ENCODE results near the gene ALPG.
"Not testable (repeated sequence)": the region's sequence is repeated elsewhere in the genome, so short reads cannot be mapped to it uniquely, and the experiment has no call there.

Gene ALPG

DNA sequence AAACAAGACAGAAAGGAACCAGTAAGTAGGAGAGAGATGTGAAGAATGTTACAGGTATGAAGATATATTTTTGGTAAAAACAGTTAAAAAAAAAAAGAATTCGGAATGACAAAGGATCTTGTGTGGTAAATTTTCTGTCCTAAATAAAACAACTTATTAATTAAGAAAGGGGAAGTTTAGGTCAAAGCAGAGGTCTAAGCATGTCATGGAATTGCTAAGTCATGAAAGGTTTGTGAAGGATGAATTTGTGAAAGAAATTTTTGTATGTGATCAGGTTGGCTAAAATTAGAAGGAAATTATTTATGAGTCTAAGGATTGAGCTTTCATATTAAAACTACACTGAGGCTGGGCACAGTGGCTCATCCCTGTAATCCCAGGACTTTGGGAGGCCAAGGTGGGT lies 11.1 kb upstream of the ALPG start:
- no peak for DNase-seq (ENCODE audit: low read depth, low spot score)

DNA sequence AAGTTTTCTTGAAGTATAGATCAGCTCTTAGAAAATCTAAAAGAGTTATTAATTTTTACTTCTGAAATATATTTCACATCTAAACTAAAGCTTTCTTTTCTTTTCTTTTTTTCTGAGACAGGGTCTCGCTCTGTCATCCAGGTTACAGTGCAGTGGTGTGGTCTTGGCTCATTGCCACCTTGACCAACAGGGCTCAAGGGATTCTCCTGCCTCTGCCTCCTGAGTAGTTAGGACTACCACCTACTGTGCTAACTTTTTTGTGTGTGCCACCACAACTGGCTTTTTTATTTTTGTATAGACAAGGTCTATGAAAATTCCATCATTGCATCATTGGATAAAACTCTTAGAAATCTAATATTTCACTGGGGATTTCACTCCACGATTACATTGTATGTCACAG lies 10.0 kb upstream of the ALPG start:
- DNase-seq (ENCODE audit: low read depth, low spot score), result no peak

DNA sequence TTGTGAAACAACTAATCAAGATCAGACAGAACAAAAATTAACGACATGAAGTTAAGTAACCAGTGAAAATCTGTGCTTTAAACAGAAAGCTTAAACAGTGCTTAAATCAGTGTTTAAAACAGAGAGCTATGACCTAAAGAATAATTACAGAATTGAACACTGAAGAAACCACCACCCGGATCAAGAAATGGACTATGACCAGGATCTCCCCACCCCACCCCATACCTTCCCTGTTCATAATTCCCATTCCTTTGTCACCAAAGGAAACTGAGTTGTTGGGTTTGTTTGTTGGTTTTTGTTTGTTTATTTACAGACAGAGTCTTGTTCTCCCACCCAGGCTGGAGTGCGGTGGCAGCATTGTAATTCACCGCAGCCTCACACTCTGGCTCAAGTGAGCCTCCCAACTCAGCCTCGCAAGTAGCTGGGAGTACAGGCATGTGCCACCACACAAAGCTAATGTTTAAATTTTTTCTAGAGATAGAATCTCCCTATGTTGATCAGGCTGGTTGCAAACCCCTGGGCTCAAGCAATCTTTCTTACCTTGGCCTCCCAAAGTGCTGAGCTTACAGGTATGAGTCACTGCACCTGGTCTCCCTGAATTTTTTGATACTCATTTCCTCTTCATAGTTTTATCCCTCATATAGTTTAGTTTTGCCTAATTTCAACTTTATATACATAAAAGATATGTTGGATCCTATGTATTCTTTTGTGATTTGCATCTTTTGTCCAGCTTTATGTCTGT lies 8.2 kb upstream of the ALPG start:
- no peak for DNase-seq (ENCODE audit: low read depth, low spot score)

DNA sequence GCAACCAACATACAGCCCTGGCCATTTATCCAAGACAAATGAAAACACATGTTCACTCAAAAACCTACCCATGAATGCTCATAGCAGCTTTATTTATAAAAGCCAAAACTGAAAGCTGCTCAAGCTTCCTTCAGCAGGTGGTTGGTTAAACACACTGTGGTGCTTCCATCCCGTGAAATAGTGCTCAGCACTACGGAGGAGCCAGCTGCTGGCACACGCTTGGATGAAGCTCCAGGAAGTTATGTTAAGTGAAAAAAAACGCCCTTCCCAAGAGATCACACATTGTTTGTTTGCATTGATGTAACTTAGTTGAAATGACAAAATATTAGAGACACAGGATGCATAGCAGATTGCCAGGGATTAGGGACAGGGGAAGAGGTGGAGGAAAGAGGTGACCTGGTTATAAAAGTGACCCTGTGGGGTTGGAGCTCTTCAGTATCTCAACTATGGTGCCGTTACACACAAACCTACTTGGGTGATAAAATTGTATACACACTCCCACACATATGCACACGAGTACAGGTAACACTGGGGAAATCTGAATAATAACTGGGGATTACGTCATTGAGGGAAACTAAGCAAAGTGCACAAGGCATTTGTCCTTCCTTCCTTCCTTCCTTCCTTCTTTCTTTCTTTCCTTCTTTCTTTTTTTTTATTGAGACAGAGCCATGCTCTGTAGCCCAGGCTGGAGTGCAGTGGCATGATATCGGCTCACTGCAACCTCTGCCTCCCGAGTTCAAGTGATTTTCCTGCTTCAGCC lies 6.2 kb upstream of the ALPG start:
- DNase-seq (ENCODE audit: low read depth, low spot score), result no peak

DNA sequence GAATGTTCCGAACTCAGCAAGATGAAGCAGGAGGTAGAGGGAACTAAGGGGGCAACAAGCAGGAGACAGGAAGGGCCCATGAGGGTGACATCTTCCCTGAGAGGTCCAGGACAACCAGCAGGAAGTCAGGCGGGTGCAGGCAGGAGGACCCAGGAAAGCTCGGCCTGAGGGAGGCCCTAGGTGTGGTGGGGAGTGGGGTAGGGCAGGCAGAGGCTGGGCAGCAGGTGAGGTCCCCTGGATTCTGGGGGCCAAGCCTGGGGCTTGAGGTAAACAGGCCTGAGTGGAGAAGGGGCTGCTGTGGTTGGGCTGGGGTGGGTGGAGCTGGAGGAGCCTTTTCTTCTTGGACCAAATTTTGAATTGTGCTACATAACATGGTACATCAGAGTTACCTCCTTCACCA lies 4.1 kb upstream of the ALPG start:
- no peak for DNase-seq (ENCODE audit: low read depth, low spot score)

DNA sequence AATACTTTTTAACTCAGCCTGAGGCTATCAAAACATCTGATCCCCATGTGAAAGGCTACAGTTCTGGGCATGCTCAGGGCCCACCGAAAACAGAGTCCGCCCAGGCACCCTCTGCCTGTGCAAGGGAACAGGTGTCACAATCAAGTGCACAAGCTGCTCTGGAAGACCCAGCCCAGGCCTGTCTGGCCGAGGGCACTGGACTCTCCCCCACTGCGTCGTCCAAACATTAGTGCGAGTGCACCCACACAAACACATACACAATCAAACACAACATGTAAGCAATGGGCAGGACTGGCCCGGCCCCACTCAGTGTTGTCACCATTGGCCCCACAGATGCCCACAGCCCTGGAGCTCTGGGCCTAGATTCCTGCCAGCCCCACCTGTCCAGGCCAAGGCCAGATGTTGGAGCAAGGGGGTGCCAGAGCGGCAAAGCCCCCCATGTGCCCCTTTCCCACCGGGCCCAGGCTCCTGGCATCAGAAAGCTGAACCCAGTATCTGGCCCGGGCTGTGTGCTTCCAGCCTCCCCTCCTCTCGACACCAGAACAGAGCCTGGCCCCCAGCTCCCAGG lies 617 bp upstream of the ALPG start:
- no peak for DNase-seq (ENCODE audit: low read depth, low spot score)

DNA sequence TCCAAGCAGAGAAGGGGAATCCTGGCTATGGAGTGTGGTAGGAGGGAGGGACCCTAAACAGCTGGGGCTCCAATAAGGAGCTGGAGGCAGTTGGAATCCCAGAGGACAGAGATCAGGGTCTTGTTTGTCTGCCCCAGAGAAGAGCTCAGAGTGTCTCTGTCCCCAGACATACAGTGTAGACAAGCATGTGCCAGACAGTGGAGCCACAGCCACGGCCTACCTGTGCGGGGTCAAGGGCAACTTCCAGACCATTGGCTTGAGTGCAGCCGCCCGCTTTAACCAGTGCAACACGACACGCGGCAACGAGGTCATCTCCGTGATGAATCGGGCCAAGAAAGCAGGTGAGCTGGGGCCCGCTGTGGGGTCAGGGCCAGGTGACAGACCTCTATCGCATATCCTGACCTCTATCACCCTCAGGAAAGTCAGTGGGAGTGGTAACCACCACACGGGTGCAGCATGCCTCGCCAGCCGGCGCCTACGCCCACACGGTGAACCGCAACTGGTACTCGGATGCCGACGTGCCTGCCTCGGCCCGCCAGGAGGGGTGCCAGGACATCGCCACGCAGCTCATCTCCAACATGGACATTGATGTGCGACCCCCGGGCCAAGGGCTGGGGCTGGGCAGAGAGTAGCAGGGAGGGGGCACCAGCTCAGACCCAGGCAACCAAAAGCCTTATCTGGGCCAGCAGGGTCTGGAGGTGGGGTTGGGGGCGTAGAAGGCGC lies 945 bp downstream of the ALPG start:
- DNase-seq (ENCODE audit: low read depth, low spot score), result not testable (repeated sequence)

DNA sequence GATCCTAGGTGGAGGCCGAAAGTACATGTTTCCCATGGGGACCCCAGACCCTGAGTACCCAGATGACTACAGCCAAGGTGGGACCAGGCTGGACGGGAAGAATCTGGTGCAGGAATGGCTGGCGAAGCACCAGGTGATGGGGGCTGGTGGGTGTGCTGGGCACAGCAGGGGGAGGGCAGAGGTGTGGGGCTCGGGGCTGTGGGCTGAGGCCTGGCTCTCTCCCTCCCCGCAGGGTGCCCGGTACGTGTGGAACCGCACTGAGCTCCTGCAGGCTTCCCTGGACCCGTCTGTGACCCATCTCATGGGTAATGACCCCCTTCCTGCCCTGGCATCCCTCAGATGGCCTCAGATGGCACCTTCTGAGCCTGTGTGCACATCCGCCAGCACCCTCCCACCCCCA lies 1.6 kb downstream of the ALPG start:
- DNase-seq (ENCODE audit: low read depth, low spot score), result not testable (repeated sequence)

DNA sequence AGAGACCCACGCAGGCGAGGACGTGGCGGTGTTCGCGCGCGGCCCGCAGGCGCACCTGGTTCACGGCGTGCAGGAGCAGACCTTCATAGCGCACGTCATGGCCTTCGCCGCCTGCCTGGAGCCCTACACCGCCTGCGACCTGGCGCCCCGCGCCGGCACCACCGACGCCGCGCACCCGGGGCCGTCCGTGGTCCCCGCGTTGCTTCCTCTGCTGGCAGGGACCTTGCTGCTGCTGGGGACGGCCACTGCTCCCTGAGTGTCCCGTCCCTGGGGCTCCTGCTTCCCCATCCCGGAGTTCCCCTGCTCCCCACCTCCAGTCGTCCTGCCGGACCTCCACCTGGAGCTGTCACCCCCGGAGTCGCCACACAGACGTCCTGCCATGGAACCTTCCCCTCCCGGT lies 3.0 kb downstream of the ALPG start:
- DNase-seq (ENCODE audit: low read depth, low spot score), result not testable (repeated sequence)

DNA sequence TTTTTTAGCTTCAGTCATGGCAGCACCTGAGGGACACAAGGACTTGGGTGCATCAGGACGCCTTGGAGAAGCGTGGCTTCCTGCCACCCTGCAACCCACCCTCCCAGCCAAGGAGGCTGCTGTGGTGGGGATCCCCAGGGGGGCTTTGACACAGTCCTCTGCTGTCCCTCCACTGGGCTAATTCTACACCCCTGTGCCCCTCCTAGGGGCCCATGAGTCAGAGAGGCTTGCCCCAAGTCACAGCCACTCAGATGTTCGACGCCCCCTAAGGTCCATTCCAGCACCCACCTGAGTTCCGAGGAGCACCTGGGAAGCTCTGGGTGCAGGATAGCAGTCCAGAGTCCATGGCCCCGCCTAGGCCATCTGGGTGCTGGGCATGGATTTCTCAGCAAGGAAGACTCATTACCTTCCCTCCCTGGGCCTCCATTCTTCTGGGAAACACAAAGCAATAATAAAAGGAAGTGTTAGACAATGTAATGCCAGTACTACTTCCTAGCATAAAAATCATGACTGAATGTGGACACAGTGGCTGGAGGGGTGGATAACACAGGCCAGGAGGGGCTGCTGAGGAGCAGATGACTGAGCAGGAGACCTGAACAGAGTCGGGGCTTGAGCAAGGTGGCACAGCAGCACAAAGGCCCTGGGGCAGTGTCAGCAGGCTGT lies 3.7 kb downstream of the ALPG start:
- DNase-seq (ENCODE audit: low read depth, low spot score), result no peak

DNA sequence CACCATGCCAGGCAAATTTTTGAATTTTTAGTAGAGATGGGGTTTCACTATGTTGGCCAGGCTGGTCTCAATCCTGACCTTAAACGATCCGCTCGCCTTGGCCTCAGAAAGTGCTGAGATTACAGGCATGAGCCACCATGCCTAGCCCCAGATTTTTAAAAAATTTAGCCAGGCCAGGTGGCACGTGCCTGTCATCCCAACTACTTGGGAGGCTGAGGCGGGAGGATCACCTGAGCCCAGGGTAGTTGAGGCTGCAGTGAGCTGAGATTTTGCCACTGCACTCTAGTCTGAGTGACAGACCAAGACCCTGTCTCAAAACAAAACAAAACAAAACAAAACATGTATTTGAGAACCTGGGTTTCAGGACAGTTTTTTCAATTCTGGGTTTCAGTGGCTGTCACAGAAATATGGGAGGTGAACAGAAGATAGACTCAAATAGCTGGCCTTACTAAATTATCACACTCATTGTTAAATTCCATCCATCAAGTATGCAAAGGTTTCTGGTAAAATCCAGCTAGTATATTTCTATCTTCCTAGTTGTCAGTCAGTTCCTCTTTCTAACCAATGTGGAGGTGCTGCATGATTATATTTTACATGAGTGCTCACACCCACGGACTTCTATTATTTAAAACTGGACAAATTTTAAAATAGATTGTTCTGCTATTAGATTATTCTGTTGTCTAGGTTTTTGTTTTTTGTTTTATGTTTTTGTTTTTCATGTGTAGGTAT lies 5.4 kb downstream of the ALPG start:
- DNase-seq (ENCODE audit: low read depth, low spot score), result no peak

DNA sequence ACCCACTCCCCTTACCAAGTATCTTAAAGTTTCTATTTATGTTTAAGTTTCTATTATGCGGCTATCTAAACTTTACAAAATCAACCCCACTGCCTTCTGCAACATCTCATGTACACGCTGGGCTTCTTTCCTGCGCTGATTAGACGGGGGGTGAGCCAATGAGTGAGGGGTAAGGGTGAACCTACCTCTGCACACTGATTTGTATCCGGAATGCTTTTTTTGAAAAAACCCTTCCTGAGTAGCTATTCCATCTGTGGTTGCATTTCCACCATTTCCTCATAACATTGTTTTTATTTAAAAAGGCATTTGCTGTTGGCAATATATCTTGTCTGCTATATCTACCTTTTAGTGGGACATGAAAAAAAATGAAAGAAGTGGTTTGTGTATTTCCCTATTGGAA lies 6.3 kb downstream of the ALPG start:
- no peak for DNase-seq (ENCODE audit: low read depth, low spot score)

DNA sequence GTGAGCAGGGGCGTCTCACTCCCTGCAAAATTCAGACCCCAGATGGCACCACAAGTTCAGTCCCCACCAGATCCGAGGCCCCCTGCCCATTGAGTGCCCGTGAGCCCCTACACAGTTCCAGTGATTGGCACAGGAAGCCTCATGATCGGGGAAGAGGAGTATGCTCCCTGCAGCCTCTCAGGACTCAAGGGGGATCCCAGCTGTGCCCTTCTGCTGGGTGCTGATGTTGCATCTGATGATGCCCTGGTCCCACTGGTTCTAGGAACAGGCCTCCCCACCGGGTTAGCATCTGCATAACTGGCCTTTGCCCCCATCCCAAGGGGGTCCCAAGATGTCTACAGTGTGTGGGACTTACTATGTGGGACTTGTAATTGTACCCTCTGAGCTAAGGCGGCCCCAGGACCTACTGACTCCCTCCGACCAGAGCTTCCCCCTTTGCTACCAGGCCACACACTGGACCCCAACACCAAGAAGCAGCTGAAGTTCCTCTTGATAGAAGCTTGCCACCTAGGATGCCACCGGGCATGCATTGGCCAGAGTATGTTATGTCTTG lies 8.6 kb downstream of the ALPG start:
- no peak for DNase-seq (ENCODE audit: low read depth, low spot score)

DNA sequence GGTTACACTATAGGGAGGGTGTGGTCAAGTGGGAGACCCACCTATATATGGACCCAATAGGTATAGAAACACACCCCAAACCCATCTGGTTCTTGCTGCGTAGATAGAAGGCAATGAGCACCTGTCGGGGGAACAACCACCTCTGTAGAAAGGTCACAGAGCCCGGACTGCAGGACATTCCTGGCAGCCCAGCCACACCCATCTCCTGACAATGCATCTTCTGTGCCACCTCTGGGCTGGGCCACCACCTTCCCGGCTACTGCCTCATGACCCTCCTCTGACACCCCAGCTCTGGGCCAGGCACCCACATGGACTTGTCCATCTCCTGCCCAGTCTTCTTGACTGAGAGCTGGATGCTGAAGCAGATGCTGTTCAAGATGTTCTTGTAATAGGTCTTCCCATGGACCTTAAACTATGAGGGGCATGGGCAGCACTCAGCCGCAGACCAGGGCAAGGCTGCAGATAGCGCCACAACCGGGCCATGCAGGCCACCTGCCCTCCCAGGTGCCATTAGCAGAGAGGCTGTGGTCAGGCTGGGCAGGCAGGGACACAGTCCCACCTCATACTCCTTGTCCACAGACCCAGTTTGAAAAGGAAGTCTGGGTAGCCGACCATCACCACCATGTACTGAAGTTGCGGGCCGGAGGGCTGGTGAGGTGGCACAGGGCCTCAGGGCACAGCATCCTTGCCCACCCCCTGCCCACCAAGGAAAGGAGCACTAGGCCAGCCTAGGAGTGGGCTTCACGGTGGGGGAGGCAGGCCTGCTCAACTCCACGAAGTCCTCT lies 9.3 kb downstream of the ALPG start:
- no peak for DNase-seq (ENCODE audit: low read depth, low spot score)

DNA sequence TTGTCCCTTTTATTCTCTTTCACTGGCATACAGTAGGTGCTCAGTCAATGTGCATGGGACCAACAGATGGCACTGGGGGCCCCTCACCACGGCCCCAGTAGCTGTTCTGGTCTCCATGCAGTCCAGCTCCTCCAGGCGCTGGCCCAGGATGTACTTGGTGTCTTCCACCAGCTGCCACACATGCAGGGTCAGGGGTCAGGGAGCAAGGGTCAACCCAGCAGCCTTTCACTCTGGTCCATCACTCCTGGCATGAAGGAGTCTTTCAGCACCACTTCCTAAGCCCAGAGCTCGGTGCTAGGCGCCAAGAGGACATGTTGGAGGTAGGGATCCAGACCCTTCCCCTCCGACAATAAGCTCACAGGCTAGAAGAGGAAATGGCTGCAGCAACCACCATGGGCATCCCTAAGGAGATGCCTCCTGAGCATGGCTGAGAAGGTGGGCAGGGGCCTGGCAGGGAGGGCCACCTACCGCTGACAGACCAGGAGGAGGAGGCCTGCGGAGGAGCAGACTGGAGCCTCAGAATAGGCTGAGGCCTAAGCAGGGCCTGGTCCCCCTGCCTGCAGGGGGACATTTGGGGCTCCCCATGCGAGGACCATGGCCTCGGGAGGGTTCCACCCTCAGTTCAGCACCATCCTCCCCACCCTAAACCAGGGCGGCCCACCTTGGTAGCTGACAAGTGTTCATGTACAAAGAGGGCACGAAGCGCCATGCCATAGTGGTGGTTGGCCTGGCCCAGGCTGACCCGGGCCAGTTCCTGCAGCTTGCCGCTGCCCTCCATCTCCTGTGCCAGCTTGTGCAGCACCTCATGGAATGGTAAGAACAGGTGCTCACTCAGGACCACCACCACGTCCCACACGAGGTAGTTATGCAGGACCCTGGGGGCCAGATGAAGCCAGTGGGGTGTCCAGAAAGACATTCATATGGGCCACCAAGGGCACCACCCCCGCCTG lies 10.2 kb downstream of the ALPG start:
- DNase-seq (ENCODE audit: low read depth, low spot score), result no peak

DNA sequence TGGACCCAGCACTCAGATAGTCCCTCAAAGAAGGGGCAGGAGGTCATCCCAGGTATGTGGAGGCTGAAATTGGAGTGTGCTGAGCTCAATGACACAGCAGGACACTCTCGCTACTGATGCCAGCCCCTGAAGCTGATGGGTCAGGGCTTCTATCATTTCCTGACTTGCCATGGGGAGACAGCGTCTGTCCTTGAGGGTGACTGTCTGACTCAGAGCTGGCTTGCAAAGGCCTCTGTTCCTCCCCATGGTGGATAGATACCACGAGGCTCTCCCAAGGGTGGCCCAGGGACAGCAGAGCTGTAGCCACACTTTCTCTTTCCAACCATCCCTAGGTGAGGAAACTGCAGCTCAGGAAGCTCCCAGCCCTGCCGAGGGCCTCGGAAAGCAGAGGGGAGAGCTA lies 10.8 kb downstream of the ALPG start:
- no peak for DNase-seq (ENCODE audit: low read depth, low spot score)

DNA sequence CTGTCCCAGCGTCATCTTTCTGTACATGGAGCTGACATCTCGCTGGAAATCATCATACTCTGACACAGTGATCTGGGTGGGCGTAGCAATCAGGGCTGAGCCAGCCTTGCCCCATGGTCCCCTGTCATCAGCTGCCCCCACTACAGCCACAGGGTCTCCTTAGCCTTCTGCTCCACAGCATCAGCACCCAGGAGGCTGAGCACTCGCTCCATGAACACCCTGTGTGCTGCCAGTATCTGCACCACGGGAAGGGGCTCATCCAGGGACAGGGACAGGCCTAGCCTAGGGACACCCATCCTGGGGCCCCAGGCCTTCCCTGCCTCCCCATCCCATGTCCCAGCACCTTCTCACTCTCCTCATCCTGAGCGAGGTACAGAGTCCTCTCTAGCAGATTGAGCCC lies 11.4 kb downstream of the ALPG start:
- DNase-seq (ENCODE audit: low read depth, low spot score), result no peak

DNA sequence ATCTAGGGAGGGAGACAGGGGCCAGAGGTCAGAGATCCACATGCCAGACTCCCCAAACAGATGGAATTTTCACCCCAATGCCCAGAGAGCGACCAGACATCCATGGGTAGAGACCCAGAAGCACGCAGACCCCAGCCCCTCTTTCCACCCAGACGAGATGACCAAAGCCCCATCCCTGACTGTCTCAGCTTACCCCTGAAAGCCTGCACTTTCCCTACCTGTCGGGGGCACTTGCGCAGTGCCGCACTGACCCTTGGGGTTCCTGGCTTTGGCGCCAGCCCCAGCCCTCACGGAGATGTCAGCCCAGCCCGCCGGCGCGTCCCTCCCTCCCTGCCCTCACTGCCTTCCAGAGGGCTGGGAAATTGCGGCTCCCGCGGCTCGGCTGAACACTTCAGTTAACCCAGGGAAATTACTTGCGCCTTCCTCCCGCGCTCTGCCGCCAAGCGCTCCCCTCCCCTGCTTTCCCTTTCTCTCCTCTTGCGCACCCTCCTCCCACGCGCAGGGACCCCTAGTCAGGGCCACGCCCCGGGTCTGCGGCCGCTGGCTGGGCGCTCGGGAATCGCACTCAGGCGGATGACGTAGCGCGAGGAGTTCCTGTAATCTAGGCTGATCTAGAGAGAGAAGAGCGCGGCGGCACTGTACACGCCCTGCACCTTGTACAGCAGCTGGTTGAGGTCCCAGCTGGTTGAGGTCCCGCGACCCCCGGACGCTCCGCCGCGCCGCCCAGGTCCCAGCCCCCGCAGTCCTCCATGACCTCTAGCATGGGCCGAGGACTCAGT lies 12.0 kb downstream of the ALPG start:
- no peak for DNase-seq (ENCODE audit: low read depth, low spot score)
